HepG2 (cell line): ENCODE data around the gene TP53TG5. TPM values are rescaled to one million over a fixed set of nuclear protein-coding genes. Genes with fewer than 3 reads are reported as not detected.

ENCODE experiments used
- EEA1 ChIP-seq: sonication (generic); formaldehyde crosslinking; IDR thresholded peaks from 2 replicates; pipeline ENCODE4 v1.5.1; 2020; ENCODE audit warnings: mild to moderate bottlenecking, missing genetic modification reagents, borderline replicate concordance
- LCORL ChIP-seq, 2 experiments: fragments of 450-650 bp in 1 of 2; sonication (generic) in 1 of 2; formaldehyde crosslinking in 1 of 2; IDR thresholded peaks; 2 replicates each; pipeline versions ENCODE4 v1.5.0 to v1.6.1; 2017 to 2020; ENCODE audit warnings: antibody characterized with exemption in 1 of 2, missing genetic modification reagents in 1 of 2
- MXI1 ChIP-seq: IDR thresholded peaks from 3 replicates; pipeline ENCODE4 v1.6.1; 2012; ENCODE audit warnings: low read depth, low read length, inconsistent platforms, borderline replicate concordance
- NCOA2 ChIP-seq: sonication (generic); formaldehyde crosslinking; IDR thresholded peaks from 2 replicates; pipeline ENCODE4 v1.8.0; 2022; ENCODE audit warnings: inconsistent platforms
- RFX5 ChIP-seq: IDR thresholded peaks from 2 replicates; pipeline ENCODE4 v1.6.1; 2011; ENCODE audit warnings: low read depth, low read length, improper control_type of control experiment
- RXRB ChIP-seq: IDR thresholded peaks from 2 replicates; pipeline ENCODE4 v1.6.1; 2016; ENCODE audit warnings: borderline replicate concordance, missing genetic modification reagents, missing compliant biosample characterization
- SRSF1 ChIP-seq: fragments of 200-400 bp; formaldehyde crosslinking; optimal IDR thresholded peaks from 2 replicates; pipeline ENCODE3; 2017; ENCODE audit warnings: mild to moderate bottlenecking, low read depth, low read length, moderate library complexity
- TARDBP ChIP-seq: sonication (generic); formaldehyde crosslinking; IDR thresholded peaks from 2 replicates; pipeline ENCODE4 v1.8.0; 2022; ENCODE audit warnings: mild to moderate bottlenecking, missing genetic modification reagents
- TBX2 ChIP-seq: sonication (generic); formaldehyde crosslinking; IDR thresholded peaks from 2 replicates; pipeline ENCODE4 v1.5.0; 2020; ENCODE audit warnings: missing genetic modification reagents, mild to moderate bottlenecking, borderline replicate concordance
- TFDP1 ChIP-seq: IDR thresholded peaks from 2 replicates; pipeline ENCODE4 v1.6.1; 2016; ENCODE audit warnings: missing compliant biosample characterization, missing genetic modification reagents, borderline replicate concordance
- THRA ChIP-seq: sonication (generic); formaldehyde crosslinking; IDR thresholded peaks from 2 replicates; pipeline ENCODE4 v1.4.0; 2020; ENCODE audit warnings: missing genetic modification reagents, borderline replicate concordance
- ZBTB4 ChIP-seq: sonication (generic); formaldehyde crosslinking; IDR thresholded peaks from 2 replicates; pipeline ENCODE4 v1.4.0; 2020; ENCODE audit warnings: missing genetic modification reagents, mild to moderate bottlenecking, borderline replicate concordance
- ZFP41 ChIP-seq: sonication (generic); formaldehyde crosslinking; IDR thresholded peaks from 2 replicates; pipeline ENCODE4 v1.4.0; 2020; ENCODE audit warnings: mild to moderate bottlenecking, missing genetic modification reagents, borderline replicate concordance
- ZNF33A ChIP-seq: sonication (generic); formaldehyde crosslinking; IDR thresholded peaks from 2 replicates; pipeline ENCODE4 v1.5.1; 2020; ENCODE audit warnings: missing genetic modification reagents, mild to moderate bottlenecking, moderate library complexity, borderline replicate concordance
- ZNF354B ChIP-seq: sonication (generic); formaldehyde crosslinking; IDR thresholded peaks from 2 replicates; pipeline ENCODE4 v1.8.0; 2022; ENCODE audit warnings: mild to moderate bottlenecking, missing genetic modification reagents
- ZNF703 ChIP-seq: sonication (generic); formaldehyde crosslinking; IDR thresholded peaks from 2 replicates; pipeline ENCODE4 v1.5.1; 2020; ENCODE audit warnings: missing genetic modification reagents, mild to moderate bottlenecking, moderate library complexity, borderline replicate concordance
- polyA plus RNA-seq, 8 experiments: library from polyadenylated mRNA; depleted of rRNA in 3 of 8; stranded (reverse) in 7 of 8; unstranded in 1 of 8; fragments of >200 nt; fragmentation: Illumina TruSeq in 4 of 8; extraction: Trizol in 4 of 8; gene quantifications; 2 replicates each; pipeline versions ENCODE4 v1.2.1 to v1.2.3, GENCODE V29; 2011 to 2016; ENCODE audit warnings: low read depth in 4 of 8, missing spikeins in 1 of 8, mixed read lengths in 1 of 8; ENCODE audit not compliant: insufficient read depth in 1 of 8
- total RNA-seq, 5 experiments: library from RNA; depleted of rRNA; stranded (reverse); fragments of >200 nt; fragmentation: Illumina TruSeq; extraction: Trizol; gene quantifications; 2 replicates each; pipeline ENCODE4 v1.2.3, GENCODE V29; 2016; ENCODE audit warnings: low read depth in 1 of 5
- TF ChIP-seq, protein P1 (sequence below): sonication (generic); formaldehyde crosslinking; conservative IDR thresholded peaks from 2 replicates; pipeline ENCODE4 v1.4.0; 2020; ENCODE audit warnings: missing genetic modification reagents

Gene TP53TG5
- total and polyA plus RNA-seq, 2 of the 13 experiments (the other 11 are each of a cell fraction or from before 2014, with no cell fraction given): 0.11 TPM; not detected in 1

- no peak for TF ChIP-seq MXI1
- peak; percentile 7; the same call in 1 of the 2 replicates for TF ChIP-seq ZBTB4 (CRISPR knock-in tag)
- peak; percentile 22 for TF ChIP-seq SRSF1
- peak; percentile 22; the same call in 1 of the 2 replicates for TF ChIP-seq RXRB (CRISPR knock-in tag)
- TF ChIP-seq ZNF33A: no peak
- no peak for TF ChIP-seq THRA (CRISPR knock-in tag)
- TF ChIP-seq ZNF354B (CRISPR knock-in tag): 0 out of 2 replicates have a peak, but pooled peaks have one; percentile 30
- TF ChIP-seq ZFP41 (CRISPR knock-in tag): no peak
- TF ChIP-seq LCORL (IDR thresholded peaks at IDR 0.05): no peak
- TF ChIP-seq LCORL (CRISPR knock-in tag; IDR thresholded peaks at IDR 0.05): peak; percentile 55; the same call in 1 of the 2 replicates
- TF ChIP-seq EEA1: no peak
- TF ChIP-seq TARDBP (CRISPR knock-in tag): peak; percentile 67; the same call in 1 of the 2 replicates
- TF ChIP-seq, protein P1, sequence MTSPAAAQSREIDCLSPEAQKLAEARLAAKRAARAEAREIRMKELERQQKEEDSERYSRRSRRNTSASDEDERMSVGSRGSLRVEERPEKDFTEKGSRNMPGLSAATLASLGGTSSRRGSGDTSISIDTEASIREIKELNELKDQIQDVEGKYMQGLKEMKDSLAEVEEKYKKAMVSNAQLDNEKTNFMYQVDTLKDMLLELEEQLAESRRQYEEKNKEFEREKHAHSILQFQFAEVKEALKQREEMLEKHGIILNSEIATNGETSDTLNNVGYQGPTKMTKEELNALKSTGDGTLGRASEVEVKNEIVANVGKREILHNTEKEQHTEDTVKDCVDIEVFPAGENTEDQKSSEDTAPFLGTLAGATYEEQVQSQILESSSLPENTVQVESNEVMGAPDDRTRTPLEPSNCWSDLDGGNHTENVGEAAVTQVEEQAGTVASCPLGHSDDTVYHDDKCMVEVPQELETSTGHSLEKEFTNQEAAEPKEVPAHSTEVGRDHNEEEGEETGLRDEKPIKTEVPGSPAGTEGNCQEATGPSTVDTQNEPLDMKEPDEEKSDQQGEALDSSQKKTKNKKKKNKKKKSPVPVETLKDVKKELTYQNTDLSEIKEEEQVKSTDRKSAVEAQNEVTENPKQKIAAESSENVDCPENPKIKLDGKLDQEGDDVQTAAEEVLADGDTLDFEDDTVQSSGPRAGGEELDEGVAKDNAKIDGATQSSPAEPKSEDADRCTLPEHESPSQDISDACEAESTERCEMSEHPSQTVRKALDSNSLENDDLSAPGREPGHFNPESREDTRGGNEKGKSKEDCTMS (CRISPR knock-in tag): no peak
- no peak for TF ChIP-seq NCOA2 (CRISPR knock-in tag)
- TF ChIP-seq RFX5: no peak
- TF ChIP-seq TFDP1 (CRISPR knock-in tag): peak; percentile 70; the same call in 1 of the 2 replicates
- peak; percentile 72; the same call in 1 of the 2 replicates for TF ChIP-seq TBX2
- TF ChIP-seq ZNF703: 0 out of 2 replicates have a peak, but pooled peaks have one; percentile 44
Observed at GRCh38 chr20:45406260-45407066, 28.3 kb upstream of the TP53TG5 start (continued).
